H9 (cell line): ENCODE results near the gene LGALS9. TPM values are rescaled to one million over a fixed set of nuclear protein-coding genes. Genes with fewer than 3 reads are reported as not detected.

ENCODE experiments used
- DNase-seq: peaks from one replicate; pipeline ENCODE4 v3.0.0-alpha.2; 2017
- H2AFZ ChIP-seq: one replicate; pipeline ENCODE4 v1.6.1; 2013; ENCODE audit warnings: mild to moderate bottlenecking, low read length, control low read depth, moderate library complexity
- H2AK5ac ChIP-seq: 2 replicates; pipeline ENCODE4 v1.6.1; 2013; ENCODE audit warnings: low read length, control low read depth, mixed read lengths; ENCODE audit not compliant: insufficient read length
- H2BK120ac ChIP-seq: one replicate; pipeline ENCODE4 v1.6.1; 2013; ENCODE audit warnings: low read depth, mild to moderate bottlenecking, low read length, control low read depth, inconsistent platforms; ENCODE audit not compliant: poor library complexity, severe bottlenecking
- H2BK12ac ChIP-seq: 2 replicates; pipeline ENCODE4 v1.6.1; 2013; ENCODE audit warnings: low read length, control low read depth, mixed read lengths, low read depth; ENCODE audit not compliant: insufficient read length
- H2BK15ac ChIP-seq: 2 replicates; pipeline ENCODE4 v1.6.1; 2013; ENCODE audit warnings: low read depth, low read length, control low read depth
- H2BK20ac ChIP-seq: one replicate; pipeline ENCODE4 v1.6.1; 2013; ENCODE audit warnings: low read depth, mild to moderate bottlenecking, low read length, control low read depth, inconsistent platforms; ENCODE audit not compliant: poor library complexity, severe bottlenecking
- H2BK5ac ChIP-seq: 2 replicates; pipeline ENCODE4 v1.6.1; 2013; ENCODE audit warnings: low read length, control low read depth, mixed read lengths; ENCODE audit not compliant: insufficient read length
- H3K14ac ChIP-seq: 2 replicates; pipeline ENCODE4 v1.6.1; 2013; ENCODE audit warnings: low read length, control low read depth; ENCODE audit not compliant: insufficient read depth
- H3K18ac ChIP-seq: 2 replicates; pipeline ENCODE4 v1.6.1; 2013; ENCODE audit warnings: low read depth, mild to moderate bottlenecking, mixed read lengths, low read length, control low read depth; ENCODE audit not compliant: insufficient read length
- H3K23ac ChIP-seq: 2 replicates; pipeline ENCODE4 v1.6.1; 2013; ENCODE audit warnings: low read length, control low read depth, mixed read lengths, low read depth; ENCODE audit not compliant: insufficient read length
- H3K23me2 ChIP-seq: 2 replicates; pipeline ENCODE4 v1.6.1; 2013; ENCODE audit warnings: low read depth, mild to moderate bottlenecking, mixed read lengths, low read length, control low read depth; ENCODE audit not compliant: insufficient read length, poor library complexity, severe bottlenecking
- H3K27ac ChIP-seq: 2 replicates; pipeline ENCODE4 v1.5.1; 2013; ENCODE audit warnings: low read length, control low read depth, mixed read lengths, low read depth; ENCODE audit not compliant: insufficient read length
- H3K27me3 ChIP-seq: 2 replicates; pipeline ENCODE4 v1.6.1; 2013; ENCODE audit warnings: low read length, control low read depth, inconsistent platforms; ENCODE audit not compliant: insufficient read depth
- H3K4ac ChIP-seq: 2 replicates; pipeline ENCODE4 v1.6.1; 2013; ENCODE audit warnings: low read depth, mild to moderate bottlenecking, control low read depth, inconsistent platforms, low read length, moderate library complexity
- H3K4me1 ChIP-seq: 2 replicates; pipeline ENCODE4 v1.6.1; 2013; ENCODE audit warnings: low read length, control low read depth, inconsistent platforms; ENCODE audit not compliant: insufficient read depth
- H3K4me2 ChIP-seq: 2 replicates; pipeline ENCODE4 v1.6.1; 2013; ENCODE audit warnings: low read length, control low read depth, mixed read lengths; ENCODE audit not compliant: insufficient read length, insufficient read depth
- H3K56ac ChIP-seq: 2 replicates; pipeline ENCODE4 v1.6.1; 2013; ENCODE audit warnings: low read depth, mild to moderate bottlenecking, mixed read lengths, low read length, control low read depth; ENCODE audit not compliant: insufficient read length
- H3K79me1 ChIP-seq: 2 replicates; pipeline ENCODE4 v1.6.1; 2013; ENCODE audit warnings: low read depth, mild to moderate bottlenecking, moderate library complexity, low read length, control low read depth, inconsistent platforms; ENCODE audit not compliant: insufficient read depth, poor library complexity, severe bottlenecking
- H3K79me2 ChIP-seq: 2 replicates; pipeline ENCODE4 v1.6.1; 2013; ENCODE audit warnings: low read length, control low read depth, inconsistent platforms; ENCODE audit not compliant: insufficient read depth
- H3K9ac ChIP-seq: 2 replicates; pipeline ENCODE4 v1.6.1; 2013; ENCODE audit warnings: low read length, control low read depth, mixed read lengths; ENCODE audit not compliant: insufficient read length; ENCODE audit errors: extremely low read depth
- H3K9me3 ChIP-seq: one replicate; pipeline ENCODE4 v1.6.1; 2013; ENCODE audit warnings: low read depth, low read length, inconsistent platforms; ENCODE audit not compliant: control insufficient read depth
- H3T11ph ChIP-seq: one replicate; pipeline ENCODE4 v1.6.1; 2013; ENCODE audit warnings: mild to moderate bottlenecking, low read length, control low read depth, inconsistent platforms
- H4K20me1 ChIP-seq: one replicate; pipeline ENCODE4 v1.6.1; 2013; ENCODE audit not compliant: control insufficient read depth, insufficient read length, insufficient read depth
- H4K5ac ChIP-seq: 2 replicates; pipeline ENCODE4 v1.6.1; 2013; ENCODE audit warnings: low read depth, mild to moderate bottlenecking, mixed read lengths, low read length, control low read depth; ENCODE audit not compliant: insufficient read length
- H4K8ac ChIP-seq: replicated peaks from 2 replicates; pipeline ENCODE4 v1.6.1; 2013; ENCODE audit warnings: low read length, control low read depth, mixed read lengths, low read depth; ENCODE audit not compliant: insufficient read length
- H4K91ac ChIP-seq: 2 replicates; pipeline ENCODE4 v1.6.1; 2013; ENCODE audit warnings: low read depth, mild to moderate bottlenecking, moderate library complexity, mixed read lengths, low read length, control low read depth; ENCODE audit not compliant: insufficient read length
- H3K27ac Mint-ChIP-seq, 3 experiments: 2 replicates in 2 of 3; 3 replicates in 1 of 3; pipeline ENCODE4 v1.8.0; 2020 to 2021; ENCODE audit warnings: mixed read lengths in 3 of 3, mild to moderate bottlenecking in 1 of 3, moderate library complexity in 1 of 3
- H3K27me3 Mint-ChIP-seq: 2 replicates; pipeline ENCODE4 v1.8.0; 2021; ENCODE audit warnings: low read depth, mild to moderate bottlenecking, moderate library complexity, mixed read lengths
- H3K36me3 Mint-ChIP-seq, 3 experiments: 2 replicates in 2 of 3; 3 replicates in 1 of 3; pipeline ENCODE4 v1.8.0; 2020 to 2021; ENCODE audit warnings: low read depth in 3 of 3, mixed read lengths in 3 of 3; ENCODE audit not compliant: insufficient read depth in 1 of 3
- H3K4me1 Mint-ChIP-seq, 2 experiments: 2 replicates each; pipeline ENCODE4 v1.8.0; 2020; ENCODE audit warnings: mixed read lengths in 2 of 2
- H3K4me3 Mint-ChIP-seq, 2 experiments: 2 replicates in 1 of 2; 3 replicates in 1 of 2; pipeline ENCODE4 v1.8.0; 2020 to 2021; ENCODE audit warnings: mild to moderate bottlenecking in 2 of 2, mixed read lengths in 2 of 2, moderate library complexity in 1 of 2
- H3K9me3 Mint-ChIP-seq, 2 experiments: 2 replicates in 1 of 2; 3 replicates in 1 of 2; pipeline ENCODE4 v1.8.0; 2020; ENCODE audit warnings: mild to moderate bottlenecking in 2 of 2, mixed read lengths in 2 of 2, moderate library complexity in 1 of 2
- CTCF ChIP-seq: fragments of 200-600 bp; sonication (generic); conservative IDR thresholded peaks from 3 replicates; pipeline ENCODE4 v1.8.0; 2021; ENCODE audit warnings: antibody characterized with exemption, mild to moderate bottlenecking
- WGBS: extraction: QIAGEN DNeasy Blood & Tissue Kit; methylation state at CpG from one replicate; pipeline ENCODE4 v1.1.7; 2013; ENCODE audit warnings: missing lambda C conversion rate, low lambda C conversion rate, mixed read lengths; ENCODE audit not compliant: insufficient read length; ENCODE audit errors: extremely low coverage; 5-methylcytosine and 5-hydroxymethylcytosine counted together
- total RNA-seq: library from RNA; stranded (reverse); gene quantifications from 2 replicates; pipeline ENCODE4 v1.2.1, GENCODE V29; 2021

LGALS9 gene
- total RNA-seq, 1 experiment from 2014 or later: 2.5 TPM

DNA sequence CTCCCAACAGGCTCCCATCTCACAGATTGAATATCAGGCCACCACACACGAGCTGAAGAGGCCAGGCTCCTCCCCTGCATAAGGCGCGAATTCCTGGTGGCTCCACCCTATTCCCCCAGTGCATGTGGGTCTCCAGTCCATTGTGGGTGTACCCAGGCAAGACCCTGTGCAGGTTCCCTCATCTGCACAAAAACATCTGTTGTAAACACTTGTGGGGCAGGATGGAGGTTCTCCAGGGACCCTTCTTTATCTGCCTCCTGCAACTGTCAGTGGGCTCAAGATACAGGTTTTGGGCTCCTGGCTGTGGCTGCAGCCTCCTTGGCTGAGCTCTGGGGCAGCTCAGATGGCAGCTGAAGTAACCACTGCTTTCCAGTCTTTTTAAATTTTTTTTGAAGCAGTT, 17.6 kb upstream of the LGALS9 start:
- no peak overlapping the region for H3K4me2 ChIP-seq
- peaks cover 2 to 59% (median 40%) of the 10 kb centered on the region in 3 experiments; a peak in 5 of 7 replicates for H3K36me3 Mint-ChIP-seq

More for the DNA sequence above, 17.6 kb upstream of the LGALS9 start:
- Mint-ChIP-seq H3K27me3 (no peaks in the 10 kb centered on the region), H3K27ac (no peak overlapping the region), H3K4me3 (no peak overlapping the region), H3K9me3 (no peaks in the 10 kb centered on the region), H3K4me1 (no peaks in the 10 kb centered on the region)
- H2BK20ac ChIP-seq: no peak overlapping the region
- no peak overlapping the region for H2BK15ac ChIP-seq
- no peak overlapping the region for H3K56ac ChIP-seq
- H2BK12ac ChIP-seq: no peak overlapping the region
- H2BK120ac ChIP-seq: no peak overlapping the region
- H3K9me3 ChIP-seq: no peaks in the 10 kb centered on the region
- TF ChIP-seq CTCF: no peak
- H2AFZ ChIP-seq: no peak overlapping the region
- H4K5ac ChIP-seq: no peak overlapping the region
- H3K27me3 ChIP-seq: no peaks in the 10 kb centered on the region
- H3T11ph ChIP-seq: no peak overlapping the region
- H3K14ac ChIP-seq: no peak overlapping the region
- H3K79me1 ChIP-seq: no peaks in the 10 kb centered on the region
- H2BK5ac ChIP-seq: no peak overlapping the region
- no peak overlapping the region for H4K91ac ChIP-seq
- no peak overlapping the region for H3K9ac ChIP-seq
- no peaks in the 10 kb centered on the region for H3K23me2 ChIP-seq
- DNase-seq: no peak
- H4K8ac ChIP-seq: no peak overlapping the region
- H3K23ac ChIP-seq: no peak overlapping the region
- WGBS: no CpG with 5 or more reads among the region's 3 CpGs
- no peak overlapping the region for H3K18ac ChIP-seq
- H3K79me2 ChIP-seq: no peaks in the 10 kb centered on the region
- no peak overlapping the region for H2AK5ac ChIP-seq
- no peaks in the 10 kb centered on the region for H3K4me1 ChIP-seq
- no peak overlapping the region for H3K27ac ChIP-seq
- H4K20me1 ChIP-seq: no peaks in the 10 kb centered on the region
- no peak overlapping the region for H3K4ac ChIP-seq
